ENCODE measurements around the gene HPGDS.
A peak's percentile ranks its signal among the peaks of the same experiment; 100 is the strongest.
"Not testable (repeated sequence)": the region's sequence is repeated elsewhere in the genome, so short reads cannot be mapped to it uniquely, and the experiment has no call there.

HPGDS gene

DNA sequence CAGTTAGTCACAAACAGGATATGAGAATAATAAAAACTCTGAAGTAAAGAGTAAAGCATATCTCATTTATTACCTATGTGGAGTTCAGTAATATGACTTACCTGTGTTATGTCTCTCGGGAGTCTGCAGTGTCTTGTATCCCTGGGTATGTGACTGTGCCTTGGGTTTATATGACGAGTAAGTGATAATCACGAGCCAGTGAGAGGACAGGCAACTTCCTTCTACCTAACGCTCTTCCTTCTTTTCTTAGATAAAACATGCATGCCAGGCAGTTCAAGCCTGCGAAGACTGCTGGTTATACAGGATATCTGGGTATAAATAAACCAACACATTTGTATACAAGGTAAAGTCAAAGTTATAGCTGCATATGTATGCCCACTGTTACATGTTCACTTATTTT, at the start of gene HPGDS:
HPGDS (minus strand) TSS at position 143 of the 400 bp plus-strand sequence. CDS start 8,207 bp downstream, outside the sequence.
- DNase-seq = no peak

DNA sequence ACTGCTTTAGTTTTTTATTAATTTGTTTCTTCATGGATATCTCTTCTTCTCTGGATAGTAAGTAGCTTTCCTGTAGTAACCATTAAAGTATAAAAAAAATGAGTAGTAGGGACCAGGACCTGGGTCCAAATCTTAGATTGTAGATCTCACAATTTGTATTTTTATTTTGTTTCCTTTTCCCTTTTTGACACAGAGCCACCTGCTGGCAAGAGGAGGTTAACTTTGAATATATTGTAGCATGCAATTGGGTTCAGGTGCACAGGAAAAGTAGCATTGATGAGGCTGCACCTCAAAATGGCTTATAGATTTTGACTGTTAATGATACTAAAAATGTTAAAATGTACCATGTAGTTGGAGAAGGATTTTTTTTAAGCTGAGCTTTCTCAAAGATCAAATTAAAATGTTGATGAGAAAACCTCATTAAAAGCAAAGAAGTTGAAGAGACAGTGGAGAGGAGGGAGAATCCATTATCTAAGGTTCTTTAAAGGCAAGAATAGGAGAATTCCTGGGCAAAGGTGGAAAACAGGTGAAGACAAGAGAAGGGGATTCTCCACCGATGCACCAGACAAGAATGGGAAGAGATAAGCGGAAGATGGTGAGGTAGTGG, 48.3 kb upstream of the HPGDS start:
- peak; percentile 4 for DNase-seq

DNA sequence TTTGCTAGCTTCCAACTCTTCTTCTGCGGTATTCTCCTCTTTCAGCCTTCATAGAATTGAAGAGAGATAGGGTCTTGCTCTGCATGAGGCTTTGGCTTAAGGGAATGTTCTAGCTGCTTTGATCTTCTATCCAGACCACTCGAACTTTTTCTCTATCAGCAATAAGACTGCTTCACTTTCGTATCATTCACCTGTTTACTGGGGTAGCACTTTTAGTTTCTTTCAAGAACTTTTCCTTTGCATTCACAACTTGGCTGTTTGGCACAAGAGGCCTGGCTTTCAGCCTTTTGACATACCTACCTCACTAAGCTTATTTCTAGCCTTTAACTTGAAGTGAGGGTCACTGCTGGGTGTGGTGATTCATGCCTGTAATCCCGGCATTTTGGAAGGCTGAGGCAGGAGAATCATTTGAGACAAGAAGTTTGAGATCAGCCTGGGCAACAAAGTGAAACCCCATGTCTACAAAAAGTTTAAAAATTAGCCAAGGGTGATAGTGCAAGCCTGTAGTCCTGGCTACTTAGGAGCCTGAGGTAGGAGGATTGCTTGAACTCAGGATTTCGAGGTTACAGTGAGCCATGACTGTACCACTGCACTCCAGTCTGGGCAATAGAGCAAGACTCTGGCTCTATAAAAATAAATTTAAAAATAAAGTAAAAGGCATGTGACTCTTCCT, 47.1 kb upstream of the HPGDS start:
- DNase-seq = no peak

DNA sequence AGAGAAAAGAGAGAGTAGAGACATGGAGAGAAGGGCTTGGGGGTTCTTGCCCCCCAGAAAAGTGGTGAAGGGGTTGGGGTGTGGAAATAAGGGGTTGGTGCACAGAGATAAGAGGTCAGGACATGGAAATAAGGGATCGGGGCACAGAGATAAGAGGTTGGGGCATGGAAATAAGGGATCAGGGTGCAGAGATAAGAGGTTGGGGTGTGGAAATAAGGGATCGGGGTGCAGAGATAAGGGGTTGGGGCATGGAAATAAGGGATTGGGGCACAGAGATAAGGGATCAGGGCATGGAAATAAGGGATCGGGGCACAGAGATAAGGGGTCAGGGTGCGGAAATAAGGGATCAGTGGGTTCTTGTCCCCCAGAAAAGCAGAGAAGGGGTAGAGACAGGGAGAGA, 45.3 kb upstream of the HPGDS start:
- not testable (repeated sequence) for DNase-seq

DNA sequence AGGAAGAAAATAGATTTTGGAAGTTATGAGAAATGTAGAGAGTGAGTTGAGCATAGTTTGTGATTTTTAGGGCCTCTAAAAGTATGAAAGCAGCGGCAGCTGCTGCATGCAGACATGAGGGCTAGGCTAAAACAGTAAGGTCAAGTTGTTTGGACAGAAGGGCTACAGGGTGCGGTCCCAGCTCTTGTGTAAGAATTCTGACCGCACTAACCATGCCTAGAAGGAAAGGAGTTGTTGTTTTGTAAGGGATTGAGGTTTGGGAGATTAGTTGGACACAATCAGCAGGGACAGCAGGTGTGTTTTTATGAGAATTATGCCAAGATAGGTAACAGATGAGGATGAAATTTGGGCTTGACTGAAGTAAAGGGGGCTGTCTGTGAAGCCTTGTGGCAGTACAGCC, 42.8 kb upstream of the HPGDS start:
- not testable (repeated sequence) for DNase-seq

DNA sequence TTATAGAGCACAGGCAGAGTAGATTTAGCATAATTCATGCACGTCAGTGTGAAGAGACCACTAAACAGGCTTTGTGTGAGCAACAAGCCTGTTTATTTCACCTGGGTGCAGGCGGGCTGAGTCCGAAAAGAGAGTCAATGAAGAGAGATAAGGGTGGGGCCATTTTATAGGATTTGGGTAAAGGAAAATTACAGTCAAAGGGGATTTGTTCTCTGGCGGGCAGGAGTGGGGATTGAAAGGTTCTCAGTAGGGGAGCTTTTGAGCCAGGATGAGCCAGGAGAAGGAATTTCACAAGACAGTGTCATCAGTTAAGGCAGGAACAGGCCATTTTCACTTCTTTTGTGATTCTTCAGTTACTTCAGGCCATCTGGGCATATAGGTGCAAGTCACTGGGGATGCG, 40.3 kb upstream of the HPGDS start:
- not testable (repeated sequence) for DNase-seq

DNA sequence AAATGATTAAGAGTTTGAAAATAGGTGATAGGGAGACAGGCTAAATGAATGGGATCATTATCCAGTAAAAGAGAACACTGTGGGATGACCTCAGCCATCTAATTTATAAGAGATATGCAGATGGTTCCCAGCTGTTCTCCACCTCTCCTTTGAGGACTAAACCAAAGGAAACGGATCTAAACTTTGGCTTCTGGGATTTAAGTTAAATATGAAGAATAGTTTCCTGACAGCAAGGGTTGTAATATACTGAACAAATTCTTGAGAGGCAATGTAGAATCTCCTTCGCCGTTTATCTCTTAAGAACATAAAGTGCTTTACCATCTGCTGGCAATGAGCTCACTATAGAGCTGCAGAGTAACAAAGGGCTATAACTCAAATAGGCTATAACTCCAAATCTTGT, 35.4 kb upstream of the HPGDS start:
- no peak for DNase-seq

DNA sequence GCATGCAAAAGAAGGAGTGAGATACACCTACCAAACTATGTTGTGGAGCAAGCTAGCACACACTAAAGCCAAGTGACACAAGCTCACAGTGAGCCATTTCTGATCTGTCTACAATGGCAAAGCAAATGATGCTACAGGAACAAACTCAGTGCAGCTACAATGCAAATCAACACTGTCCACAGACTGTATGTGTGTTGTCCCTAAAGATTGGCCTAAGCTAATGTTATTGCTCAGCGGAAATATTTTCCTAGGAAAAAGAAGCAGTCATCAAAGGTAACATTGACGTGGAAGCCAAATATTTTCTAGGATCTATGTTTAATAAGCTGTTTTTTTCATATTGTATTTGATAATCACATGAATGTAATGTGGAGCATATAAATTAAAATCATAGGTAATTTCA, 34.7 kb upstream of the HPGDS start:
- DNase-seq = no peak

DNA sequence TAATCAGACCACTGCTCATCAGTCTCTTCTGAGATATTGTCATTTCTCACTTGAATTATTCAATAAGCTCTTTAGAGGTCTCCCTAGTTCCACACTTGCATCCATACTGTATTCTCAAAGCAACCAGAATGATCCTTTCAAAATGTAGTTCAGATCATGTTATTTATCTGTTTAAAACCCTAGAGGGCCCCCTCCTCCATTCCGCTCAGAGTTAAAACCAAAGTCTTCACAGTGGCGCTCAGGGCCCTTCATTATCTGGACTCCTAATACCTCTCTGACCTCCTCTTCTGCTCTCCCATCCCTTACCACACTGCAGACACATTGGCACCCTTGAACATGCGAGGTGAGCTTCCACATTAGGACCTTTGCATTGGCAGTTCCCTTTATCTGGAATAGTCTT, 32.7 kb upstream of the HPGDS start:
- DNase-seq = no peak

DNA sequence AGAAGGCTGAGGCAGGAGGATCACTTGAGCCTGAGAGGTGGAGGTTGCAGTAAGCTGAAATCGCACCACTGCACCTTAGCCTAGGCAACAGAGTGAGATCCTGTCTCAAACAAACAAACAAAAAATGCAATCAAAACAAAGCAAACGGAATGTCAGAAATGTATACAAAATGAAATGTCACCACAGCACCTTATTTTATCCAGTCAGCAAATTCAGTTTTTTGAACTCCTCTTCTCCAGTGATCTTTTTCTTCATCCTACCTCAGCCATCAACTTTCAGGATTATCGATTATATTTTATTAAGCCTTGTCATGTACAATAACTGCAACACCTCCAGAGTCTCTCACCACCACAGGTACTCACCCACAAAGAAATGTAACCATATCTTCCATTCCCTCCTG, 31.1 kb upstream of the HPGDS start:
- DNase-seq = no peak

DNA sequence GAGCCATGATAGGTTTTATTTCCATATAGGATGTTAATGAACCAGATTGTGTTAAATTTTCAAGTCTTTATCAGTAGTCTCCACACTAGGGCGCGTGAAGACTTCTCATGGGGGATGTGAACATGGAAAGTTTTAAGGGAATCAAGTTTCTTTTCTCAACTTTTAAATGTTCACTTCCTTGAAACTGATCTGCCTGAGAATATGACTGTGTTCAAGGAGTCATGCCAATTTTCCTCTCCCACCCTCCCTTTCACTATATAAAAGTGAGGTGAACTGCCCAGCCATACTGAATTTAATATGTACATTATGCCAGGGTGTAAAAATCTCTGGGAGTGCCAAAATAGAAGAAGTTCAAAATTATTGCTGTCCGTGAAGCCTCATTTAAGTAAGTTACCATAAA, 30.4 kb upstream of the HPGDS start:
- DNase-seq = no peak

DNA sequence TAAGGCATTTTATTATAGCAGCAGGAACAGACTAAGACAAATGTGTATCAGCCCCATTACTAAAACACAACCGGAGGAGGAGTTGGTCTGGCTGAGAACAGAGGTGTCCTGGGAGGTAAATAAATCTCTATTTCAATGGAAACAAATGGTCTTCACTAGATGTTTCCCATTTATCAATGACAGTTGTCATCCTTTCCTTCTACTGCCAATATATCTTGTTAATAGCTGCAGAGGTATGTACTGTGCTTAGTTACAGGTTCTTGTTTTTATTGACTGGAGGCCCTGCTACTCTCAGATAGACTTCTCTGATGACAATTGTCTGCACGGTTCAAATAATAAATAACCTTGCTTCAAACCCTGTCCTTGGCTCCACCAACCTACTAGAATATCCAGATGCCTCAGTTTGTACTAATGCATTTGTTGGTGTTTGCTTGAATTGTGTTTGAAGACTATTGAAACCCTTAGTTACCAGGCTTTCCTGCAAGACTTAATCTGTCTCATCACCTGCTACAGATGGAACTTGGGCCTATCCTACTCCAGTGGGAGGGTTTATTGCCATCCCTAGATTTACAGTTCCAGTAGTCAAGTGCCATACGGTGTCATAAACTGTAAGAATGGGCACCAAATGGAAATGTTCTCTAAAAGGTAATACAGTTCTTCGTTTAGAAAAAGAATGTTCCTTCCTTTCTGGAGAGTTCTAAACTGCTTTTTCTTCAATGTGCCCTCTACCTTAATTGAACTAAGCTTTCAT, 29.8 kb upstream of the HPGDS start:
- no peak for DNase-seq

DNA sequence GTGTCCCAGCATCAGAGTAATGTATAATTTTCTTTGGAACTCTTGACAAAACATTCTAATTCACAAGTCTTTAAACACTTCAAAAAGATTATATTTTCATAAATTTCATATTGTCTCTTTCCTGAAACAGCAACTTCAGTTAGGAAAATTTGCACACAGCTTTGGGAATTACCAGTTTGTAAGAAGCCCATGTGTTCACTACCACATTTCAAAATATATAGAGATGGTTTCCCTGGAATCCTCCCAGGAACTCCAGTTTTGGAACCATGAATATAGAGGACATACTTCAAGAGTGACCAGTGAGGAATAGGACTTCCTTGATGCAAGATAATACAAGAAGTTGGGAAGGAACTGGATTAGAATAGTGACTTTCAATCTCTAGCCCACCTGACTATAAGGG, 28.7 kb upstream of the HPGDS start:
- DNase-seq = no peak

DNA sequence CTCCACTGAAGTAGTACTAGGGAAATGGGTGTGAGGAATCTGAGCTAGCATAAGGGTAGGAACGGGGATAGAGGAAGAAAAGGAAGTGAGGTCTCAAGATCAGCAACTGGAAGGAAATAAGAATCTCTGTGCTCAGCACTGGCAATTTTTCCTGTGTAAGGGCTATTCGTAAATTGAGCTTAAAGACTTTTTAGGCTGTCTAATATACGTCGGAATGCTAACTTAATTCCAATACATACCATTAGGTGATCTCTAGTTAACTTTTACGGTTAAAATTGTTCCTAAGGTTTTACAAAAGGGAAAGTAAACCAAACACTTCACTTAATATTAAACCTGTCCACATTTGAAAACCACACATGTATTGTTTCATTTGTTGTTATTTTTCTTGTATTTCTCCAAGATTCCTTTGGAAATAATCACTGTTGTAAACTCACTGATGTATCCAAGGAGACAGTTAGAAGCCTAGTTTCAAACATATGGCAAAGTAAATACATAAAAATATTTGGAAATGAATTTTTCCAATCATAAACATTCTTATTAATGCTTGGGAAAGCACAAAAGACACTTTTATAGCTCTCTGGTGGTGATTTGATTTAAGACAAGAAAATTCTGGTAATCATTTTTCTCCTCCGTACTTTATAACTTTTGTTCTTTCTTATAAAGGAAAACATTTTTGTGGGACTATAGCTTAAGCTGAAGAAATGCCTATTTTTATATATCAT, 28.1 kb upstream of the HPGDS start:
- DNase-seq = no peak

DNA sequence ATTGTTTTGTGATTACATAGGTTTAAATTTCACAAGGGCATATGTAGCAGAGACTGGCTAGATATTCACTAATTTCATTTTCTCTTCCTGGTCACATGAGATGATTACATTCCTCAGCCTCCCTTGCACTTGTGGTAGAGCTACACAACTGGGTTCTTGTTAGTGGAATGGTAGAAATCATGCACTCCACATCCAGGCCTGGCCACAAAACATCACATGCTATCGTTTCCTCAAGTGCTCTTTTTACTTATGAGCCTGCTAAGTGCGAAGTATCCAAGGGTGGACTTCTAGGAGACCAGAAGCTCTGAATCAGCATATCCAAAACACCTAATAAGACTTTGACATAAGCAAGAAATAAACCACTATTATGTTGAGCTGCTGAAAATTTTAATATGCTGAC, 26.4 kb upstream of the HPGDS start:
- DNase-seq = no peak

DNA sequence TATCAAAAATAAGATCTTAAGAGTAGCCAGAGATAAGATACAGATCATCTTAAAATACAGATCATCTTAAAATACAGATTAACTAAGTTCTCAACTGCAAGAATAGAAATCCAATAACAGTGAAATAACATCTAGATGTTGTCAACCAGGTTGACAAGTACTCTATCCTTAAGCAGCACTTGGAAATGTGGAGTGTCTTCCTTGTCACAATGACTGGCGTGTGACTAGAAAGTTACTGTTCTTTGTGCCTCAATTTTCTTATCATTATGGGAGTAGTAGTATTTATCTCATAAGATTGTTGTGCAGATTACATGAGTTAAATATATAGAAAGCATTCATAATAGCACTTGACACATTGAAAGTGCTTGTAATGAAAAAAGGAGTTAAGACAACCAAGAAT, 25.8 kb upstream of the HPGDS start:
- DNase-seq = no peak

DNA sequence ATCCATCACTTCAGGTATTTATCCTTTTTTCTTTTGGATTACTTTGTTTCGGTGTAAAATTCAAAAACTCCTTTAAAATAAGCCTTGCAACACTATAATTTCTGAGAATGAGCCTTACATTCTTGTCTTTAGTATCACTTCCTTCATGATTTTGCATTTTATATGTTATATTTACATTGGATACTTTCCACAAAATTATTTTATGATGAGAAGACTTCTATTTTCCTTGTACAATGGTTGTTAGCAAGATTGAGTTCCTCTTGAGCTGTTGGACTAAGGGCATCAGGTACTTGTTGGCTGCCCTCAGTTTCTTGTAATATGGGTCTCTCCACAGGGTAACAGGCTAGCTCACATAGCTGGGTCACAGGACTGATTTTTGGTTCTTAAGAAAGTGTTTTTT, 22.7 kb upstream of the HPGDS start:
- no peak for DNase-seq

DNA sequence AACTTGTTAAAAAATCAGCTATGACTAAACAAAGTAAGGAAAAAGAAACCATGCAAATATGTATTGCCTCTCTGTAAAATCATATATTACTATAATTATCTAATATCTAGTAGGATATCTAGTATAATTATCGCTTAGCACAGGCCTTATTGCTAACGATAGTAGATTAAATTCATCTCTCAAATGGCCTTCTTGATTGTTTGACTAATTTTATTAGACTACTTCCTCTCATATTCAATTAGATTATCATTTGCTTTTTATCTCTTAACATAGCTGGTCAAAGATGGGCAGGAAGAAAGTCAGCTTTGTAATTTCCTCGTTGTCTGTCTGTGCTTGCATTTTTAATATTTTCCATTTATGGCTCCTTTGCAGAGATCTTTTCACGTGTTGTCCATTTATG, 21.9 kb upstream of the HPGDS start:
- no peak for DNase-seq

DNA sequence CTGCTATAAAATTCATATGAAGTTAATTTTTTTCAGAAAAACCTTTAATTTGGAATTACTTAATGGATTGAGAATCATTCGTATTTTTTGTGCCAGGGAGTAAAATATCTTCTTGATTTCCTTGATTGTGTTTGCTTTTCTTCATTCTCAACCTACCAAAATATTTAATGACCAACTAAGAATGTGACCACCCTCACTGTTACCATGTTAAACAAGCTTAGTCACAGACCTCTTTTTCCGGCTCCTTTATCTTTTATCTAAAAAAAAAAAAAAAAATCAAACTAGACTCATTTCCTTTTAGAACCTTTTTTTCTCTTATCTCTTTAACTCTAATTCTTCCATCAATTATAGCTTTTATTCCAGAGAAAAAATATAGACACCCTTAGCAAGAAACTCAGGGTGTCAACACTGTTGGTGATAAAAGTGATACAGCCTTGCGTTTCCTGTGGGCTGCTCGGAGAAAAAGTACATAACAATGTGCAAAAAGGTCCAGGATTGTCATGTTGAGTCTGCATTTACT, 20.6 kb upstream of the HPGDS start:
- no peak for DNase-seq

DNA sequence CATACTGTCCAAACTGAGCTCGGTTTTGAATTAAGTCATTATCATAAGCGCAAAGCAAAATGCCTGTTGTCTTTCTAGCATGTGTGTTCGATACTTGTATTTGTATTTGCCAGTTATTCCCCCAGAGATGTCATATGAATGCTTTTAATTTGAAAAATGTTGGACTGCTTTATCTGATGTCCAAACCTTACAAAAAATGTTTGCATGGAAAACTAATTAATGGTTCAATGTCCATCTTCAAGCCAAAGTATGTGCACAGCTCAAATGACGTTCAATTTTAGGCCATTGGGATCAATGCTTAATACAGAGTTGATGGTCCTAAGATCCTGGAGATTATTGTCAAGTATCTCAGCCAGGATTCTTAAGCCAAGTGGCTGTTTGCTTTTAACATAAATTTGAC, 17.2 kb upstream of the HPGDS start:
- DNase-seq = no peak

DNA sequence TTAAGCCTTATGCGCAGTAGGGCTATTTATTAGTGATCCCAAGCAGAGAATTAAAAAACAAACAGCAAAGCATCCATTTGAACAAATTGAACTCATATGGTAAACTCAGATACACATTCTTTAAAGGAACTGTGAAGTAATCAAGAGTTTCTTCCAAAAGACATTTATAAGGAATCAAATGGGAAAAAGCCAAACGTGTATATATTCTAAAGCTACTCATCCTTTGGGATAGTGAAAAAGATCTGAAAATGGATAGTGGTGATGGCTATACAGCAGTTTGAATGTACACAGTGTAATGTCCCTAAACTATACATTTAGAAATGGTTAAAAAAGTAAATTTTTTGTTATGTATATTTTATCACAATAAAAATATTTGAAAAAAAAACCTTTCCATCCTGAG, 16.6 kb upstream of the HPGDS start:
- DNase-seq = no peak

DNA sequence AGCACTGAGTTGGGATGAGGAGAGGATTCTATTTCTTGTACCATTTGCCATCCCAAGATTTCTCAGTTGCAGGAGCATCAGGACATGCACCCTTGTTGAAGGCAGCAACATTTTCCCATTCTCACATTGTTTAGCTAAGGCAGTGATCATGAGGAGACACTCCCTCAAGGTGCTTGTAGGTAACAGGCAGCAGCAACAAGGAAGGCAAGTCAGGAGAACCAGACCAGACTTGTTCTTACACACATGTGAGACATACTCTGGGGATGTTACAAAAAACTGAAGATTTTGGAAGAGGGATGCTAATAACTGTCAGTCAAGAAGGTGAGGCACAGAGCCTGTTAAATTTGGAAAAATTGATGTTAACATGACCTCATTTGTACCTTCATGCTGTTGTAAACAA, 15.5 kb upstream of the HPGDS start:
- DNase-seq = no peak

DNA sequence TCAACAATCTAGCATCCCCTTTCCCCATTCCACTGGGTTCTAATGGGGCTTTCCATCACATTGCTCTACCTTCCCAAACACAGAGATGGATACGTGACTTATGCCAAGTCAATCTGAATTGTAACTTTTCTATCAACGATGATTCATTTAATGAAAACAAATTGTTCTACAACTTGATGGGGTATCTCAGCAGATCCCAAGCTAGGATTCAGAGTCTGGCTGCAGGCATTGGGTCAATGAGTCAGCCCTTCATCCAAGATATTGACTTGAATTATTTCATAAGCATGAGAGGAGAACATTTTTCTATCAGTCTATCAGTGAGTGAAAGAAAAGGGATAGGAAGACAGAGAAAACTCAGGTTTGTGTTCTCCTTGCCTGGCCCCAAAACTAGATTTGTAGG, 15.0 kb upstream of the HPGDS start:
- no peak for DNase-seq

DNA sequence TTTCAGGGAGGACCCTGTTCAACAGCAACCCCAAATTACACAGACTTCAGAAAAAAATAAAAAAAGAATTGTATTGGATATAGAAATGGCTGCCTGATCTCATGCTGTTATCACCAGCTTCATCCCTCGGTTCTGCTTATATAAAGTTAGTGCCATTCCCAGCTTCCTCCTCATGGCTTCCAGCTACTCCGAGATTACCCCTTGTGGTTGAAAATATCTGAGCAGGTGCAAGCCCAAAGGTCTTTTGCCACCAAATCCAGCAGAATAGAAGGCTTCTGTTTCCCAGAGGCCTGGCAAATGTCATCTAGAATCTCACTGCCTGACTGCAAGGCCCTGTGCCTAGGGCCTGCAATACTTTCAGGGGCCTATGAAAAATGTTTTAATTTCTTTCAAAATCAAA, 13.8 kb upstream of the HPGDS start:
- DNase-seq = no peak
